Measurements from ENCODE around the gene KCNC1.

GRCh38 chr11:17763703-17764102 is 29.1 kb downstream of the KCNC1 start:
- no peak for TF ChIP-seq CTCF (conservative IDR thresholded peaks at IDR 0.05; ENCODE audit: low read length)
- no peak for TF ChIP-seq EZH2phosphoT487 (IDR thresholded peaks at IDR 0.05; ENCODE audit: borderline replicate concordance)

Measured in Loucy (cell line).